Epithelial cell of proximal tubule (primary cell): Measurements from ENCODE around the gene ATF1. TPM values are rescaled to one million over a fixed set of nuclear protein-coding genes. Genes with fewer than 3 reads are reported as not detected.
"Not testable (repeated sequence)": the region's sequence is repeated elsewhere in the genome, so short reads cannot be mapped to it uniquely, and the experiment has no call there.

ENCODE experiments used
- DNase-seq: peaks from one replicate; pipeline ENCODE4 v3.0.0-alpha.2; 2011; ENCODE audit warnings: low read depth
- H3K4me3 ChIP-seq: 2 replicates; pipeline ENCODE4 v1.5.1; 2011; ENCODE audit warnings: low read depth, mild to moderate bottlenecking, low read length
- CTCF ChIP-seq: conservative IDR thresholded peaks from 2 replicates; pipeline ENCODE4 v1.5.1; 2012; ENCODE audit warnings: low read depth, mild to moderate bottlenecking, low read length
- total RNA-seq: library from RNA; depleted of rRNA; stranded (reverse); fragments of >200 nt; gene quantifications from 2 replicates; pipeline ENCODE4 v1.2.3, GENCODE V29; 2015

Gene ATF1
- total RNA-seq, 1 donor from 2014 or later: 7.8 TPM

- no peak overlapping the region for H3K4me3 ChIP-seq
- no peak for DNase-seq
- TF ChIP-seq CTCF: no peak
Measured at GRCh38 chr12:50859621-50860310, 95.9 kb downstream of the ATF1 start.

GRCh38 chr12:50862316-50862715, 98.4 kb downstream of the ATF1 start:
- TF ChIP-seq CTCF: no peak
- DNase-seq: no peak

GRCh38 chr12:50865266-50865665, 101.4 kb downstream of the ATF1 start:
- no peak for DNase-seq
- TF ChIP-seq CTCF: no peak
- H3K4me3 ChIP-seq: no peak overlapping the region

More at GRCh38 chr12:50862316-50862715, 98.4 kb downstream of the ATF1 start:
- H3K4me3 ChIP-seq: no peak overlapping the region

- not testable (repeated sequence) for DNase-seq
Measured at GRCh38 chr12:50868881-50869280, 105.0 kb downstream of the ATF1 start.

More at GRCh38 chr12:50868881-50869280, 105.0 kb downstream of the ATF1 start:
- H3K4me3 ChIP-seq: not testable (repeated sequence)

Other genes with a start within 250 kb of the ATF1 start
- gene TMPRSS12, start 78.8 kb downstream of the ATF1 start, total RNA-seq: not detected in 2 replicates
- gene HIGD1C, start 188.4 kb downstream of the ATF1 start, total RNA-seq: not detected in 2 replicates